C4-2B (cell line): ENCODE results near the gene LCN15.

Source experiments
- CTCF ChIP-seq: fragments of 450-650 bp; conservative IDR thresholded peaks from 2 replicates; pipeline ENCODE4 v1.5.1; 2017; ENCODE audit warnings: mild to moderate bottlenecking
- ZFX ChIP-seq: fragments of 450-650 bp; IDR thresholded peaks from 2 replicates; pipeline ENCODE4 v1.6.1; 2017

GRCh38 chr9:136739509-136739908, 24.8 kb downstream of the LCN15 start:
- TF ChIP-seq CTCF (no peak), ZFX (no peak)
